Measurements from ENCODE around the gene TMEM79.
"Not testable (repeated sequence)": the region's sequence is repeated elsewhere in the genome, so short reads cannot be mapped to it uniquely, and the experiment has no call there.

TMEM79 gene

GRCh38 chr1:156310962-156311361 is 26.8 kb downstream of the TMEM79 start:
- no peak for DNase-seq

GRCh38 chr1:156316909-156317308 is 32.8 kb downstream of the TMEM79 start:
- no peak for DNase-seq

- no peak for DNase-seq
Observed at GRCh38 chr1:156319664-156320063, 35.5 kb downstream of the TMEM79 start.

GRCh38 chr1:156320560-156320959 is 36.4 kb downstream of the TMEM79 start:
- no peak for DNase-seq

GRCh38 chr1:156323179-156323578 is 39.1 kb downstream of the TMEM79 start:
- DNase-seq, result not testable (repeated sequence)

GRCh38 chr1:156336242-156336641 is 52.1 kb downstream of the TMEM79 start:
- DNase-seq, result no peak

GRCh38 chr1:156337052-156337887 is 53.1 kb downstream of the TMEM79 start:
- no peak for DNase-seq

- no peak for DNase-seq
Observed at GRCh38 chr1:156337888-156338179, 53.7 kb downstream of the TMEM79 start.

- DNase-seq, result peak; percentile 100
Observed at GRCh38 chr1:156338180-156338976, 54.3 kb downstream of the TMEM79 start, which contains the start of the genes CCT3 and TSACC. Gene CCT3, minus strand, starts transcription at chr1:156338292. Its CDS starts 108 bp downstream, at chr1:156338184. Gene TSACC, plus strand, starts transcription at chr1:156338526. Its CDS starts 1,232 bp downstream, at chr1:156339758.
